COLO668 (cell line): ENCODE data around the gene AP2A2.

Experiments used
- DNase-seq: peaks from one replicate; lab custom pipeline; 2025; ENCODE audit not compliant: unreplicated experiment; lab: John Stamatoyannopoulos, UW

AP2A2 gene

DNA sequence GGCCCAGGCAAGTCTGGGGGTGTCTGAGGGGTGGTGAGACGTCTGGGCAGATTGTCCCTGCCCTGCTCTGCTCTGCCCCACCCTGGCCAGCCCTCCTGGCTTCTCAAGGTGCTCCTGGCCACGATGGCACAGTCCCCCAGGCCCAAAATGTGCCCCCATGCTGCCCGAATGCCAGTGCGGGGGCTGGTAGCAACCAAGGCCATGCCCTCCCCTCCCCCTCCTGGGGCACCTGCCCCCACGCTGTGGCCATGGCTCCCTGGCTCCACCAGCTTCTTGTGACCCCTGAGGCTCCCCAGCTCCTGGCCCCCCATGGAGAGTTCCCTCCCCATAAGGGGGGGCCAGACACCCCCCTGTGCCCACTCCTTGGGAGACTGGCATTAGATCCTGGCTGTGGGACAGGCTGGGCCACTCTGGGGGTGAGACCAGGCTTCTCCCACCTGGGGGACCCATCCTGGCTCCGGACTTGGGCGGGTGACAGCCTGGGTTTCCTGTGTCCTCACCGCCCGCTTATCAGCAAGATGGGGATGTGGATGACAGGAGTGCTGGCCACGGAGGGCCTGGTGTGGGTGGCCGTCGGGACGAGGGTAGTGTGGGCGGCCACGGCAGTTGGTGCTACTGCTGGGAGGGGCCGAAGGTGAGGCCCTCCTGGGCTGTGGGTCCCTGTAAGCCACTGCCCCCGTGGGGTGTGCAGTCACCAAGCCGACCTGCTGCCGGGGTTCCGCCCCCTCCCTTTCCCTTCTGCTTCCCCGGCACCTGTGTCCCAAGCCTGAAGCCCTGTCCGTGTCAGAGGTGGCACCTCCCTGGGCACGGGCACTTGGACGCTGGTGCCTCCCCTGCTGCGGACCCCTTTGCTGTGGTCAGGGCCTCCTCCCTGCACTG, 126.7 kb downstream of the AP2A2 start:
- DNase-seq = no peak

GRCh38 chr11:1053121-1053901, 127.6 kb downstream of the AP2A2 start:
- DNase-seq = no peak

- DNase-seq = peak; percentile 11
Measured at GRCh38 chr11:1054143-1055108, 128.8 kb downstream of the AP2A2 start.

GRCh38 chr11:1055109-1055703, 129.5 kb downstream of the AP2A2 start:
- no peak for DNase-seq

- no peak for DNase-seq
Measured at GRCh38 chr11:1055990-1056771, 130.5 kb downstream of the AP2A2 start.

DNA sequence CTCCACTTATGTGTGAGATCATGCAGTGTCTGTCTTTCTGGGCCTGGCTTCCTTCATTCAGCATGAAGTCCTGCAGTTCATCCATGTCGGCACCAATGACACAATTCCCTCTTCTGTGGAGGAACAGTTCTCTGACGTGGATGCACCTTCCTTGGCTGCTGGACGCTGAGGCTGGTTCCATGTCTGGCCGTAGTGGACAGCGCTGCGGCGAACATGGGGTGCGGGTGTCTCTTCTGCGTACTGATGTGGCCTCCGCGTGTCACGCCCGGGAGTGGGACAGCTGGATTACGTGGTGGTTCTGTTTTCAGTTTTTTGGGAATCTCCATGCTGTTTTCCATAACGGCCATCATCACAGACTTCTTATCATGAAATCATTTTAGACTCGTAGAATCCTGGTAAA, 132.1 kb downstream of the AP2A2 start:
- DNase-seq = no peak

GRCh38 chr11:1059759-1060158, 134.1 kb downstream of the AP2A2 start:
- no peak for DNase-seq

GRCh38 chr11:1060410-1060809, 134.7 kb downstream of the AP2A2 start:
- DNase-seq = no peak

DNA sequence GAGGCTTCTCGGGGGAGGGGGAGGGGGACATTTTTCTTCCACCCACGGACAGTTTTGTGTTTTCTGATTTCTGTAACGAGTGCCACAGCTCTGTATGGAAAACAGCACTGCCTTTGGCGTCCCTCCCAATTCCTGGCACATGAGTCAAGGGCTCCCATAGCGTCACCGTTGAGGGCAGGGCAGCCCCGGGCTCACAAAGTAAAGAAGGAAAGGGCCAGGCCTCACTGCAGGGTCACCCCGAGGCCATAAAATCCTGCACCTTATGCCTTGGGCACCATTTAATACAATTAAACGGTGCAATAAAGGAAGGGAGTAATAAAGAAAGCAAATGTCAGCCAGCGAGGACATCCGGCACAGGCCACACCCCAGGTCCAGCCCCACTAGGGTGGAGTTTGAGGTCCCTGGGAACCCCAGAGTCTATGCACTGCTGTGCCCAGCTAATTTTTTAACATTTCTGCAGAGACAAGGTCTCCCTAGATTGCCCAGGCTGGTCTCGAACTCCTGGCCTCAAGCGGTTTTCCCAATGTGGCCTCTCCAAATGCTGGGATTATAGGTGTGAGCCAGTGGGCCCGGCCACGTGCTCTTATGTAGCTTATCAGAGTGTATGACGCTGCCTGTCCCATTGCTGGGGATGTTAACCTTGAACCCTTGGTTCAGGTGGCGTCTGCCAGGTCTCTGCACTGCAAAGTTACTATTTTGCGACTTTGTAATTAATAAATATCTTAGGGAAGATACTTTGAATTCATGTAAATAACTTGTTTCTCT, 135.4 kb downstream of the AP2A2 start:
- DNase-seq = no peak
